DMS114 treated with DMSO at 0.1 percent for 48 hours (cell line): ENCODE measurements around the gene PHYKPL.
"Not testable (repeated sequence)": the region's sequence is repeated elsewhere in the genome, so short reads cannot be mapped to it uniquely, and the experiment has no call there.

ENCODE experiments used
- DNase-seq: peaks from one replicate; lab custom pipeline; 2025; ENCODE audit not compliant: unreplicated experiment; lab: John Stamatoyannopoulos, UW

Gene PHYKPL

DNA sequence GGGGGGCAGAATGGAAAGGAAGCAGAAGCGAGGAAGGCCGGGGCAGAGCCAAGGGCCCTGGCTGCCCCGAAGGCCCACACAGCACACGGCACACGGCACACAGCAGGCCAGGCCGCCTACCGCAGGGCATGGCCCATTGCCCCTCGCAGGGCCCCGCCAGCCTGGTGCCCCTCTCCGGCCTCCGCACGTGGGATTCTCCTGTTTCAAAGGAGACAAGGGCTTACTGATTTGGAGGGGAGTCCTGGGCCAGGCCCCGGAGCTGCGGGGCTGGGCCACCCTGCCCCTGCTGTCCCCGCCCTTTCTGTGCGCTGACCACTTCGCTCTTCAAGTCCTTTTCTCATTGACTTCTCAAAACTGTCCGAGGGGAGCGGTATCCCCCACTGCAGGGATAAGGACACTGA is 7.7 kb upstream of the PHYKPL start:
- no peak for DNase-seq

- not testable (repeated sequence) for DNase-seq
Measured at GRCh38 chr5:178239626-178240301, 7.2 kb upstream of the PHYKPL start.

DNA sequence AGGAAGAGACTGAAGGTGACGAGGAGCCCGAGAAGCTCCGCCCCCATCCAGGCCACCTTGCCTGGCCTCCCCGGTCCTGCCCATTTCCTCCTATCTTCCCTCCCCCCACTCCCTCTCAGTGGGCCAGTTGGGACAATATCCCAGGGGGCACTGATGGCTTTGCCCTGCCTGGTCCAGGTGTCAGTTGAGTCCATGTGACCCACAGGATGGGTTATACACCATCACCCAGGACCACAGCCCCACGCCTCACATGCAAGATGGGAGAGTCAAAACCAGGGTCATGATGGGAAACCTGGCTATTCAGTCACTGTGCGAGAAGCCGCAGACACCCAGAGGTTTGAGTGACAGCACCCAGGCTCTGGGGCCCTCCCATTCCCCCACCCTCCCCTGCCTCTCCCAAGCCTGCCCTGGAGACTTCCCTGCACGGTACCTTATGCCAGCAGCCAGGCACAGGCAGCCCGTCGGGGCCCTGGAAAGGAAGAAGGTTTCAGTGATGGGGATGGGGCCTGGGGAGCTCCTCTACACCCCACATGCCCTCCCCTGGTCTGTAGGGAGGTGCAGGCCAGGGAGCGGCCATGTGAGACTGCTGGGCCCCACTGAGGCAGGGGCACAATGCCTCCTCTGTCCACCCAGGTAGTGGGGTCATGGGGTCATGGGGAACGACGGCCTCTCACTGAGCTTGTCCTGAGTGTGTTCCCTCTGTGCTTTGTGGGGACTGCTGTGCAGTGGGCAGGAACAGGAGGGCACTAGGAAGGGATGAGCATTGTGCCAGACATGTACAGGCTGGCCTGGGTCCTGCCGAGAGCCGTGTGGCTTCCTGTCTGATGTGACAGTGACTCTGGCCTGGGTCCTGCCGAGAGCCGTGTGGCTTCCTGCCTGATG is 6.3 kb upstream of the PHYKPL start:
- no peak for DNase-seq

GRCh38 chr5:178238313-178238635 is 5.7 kb upstream of the PHYKPL start:
- no peak for DNase-seq

GRCh38 chr5:178237431-178238312 is 5.1 kb upstream of the PHYKPL start:
- DNase-seq: no peak

DNA sequence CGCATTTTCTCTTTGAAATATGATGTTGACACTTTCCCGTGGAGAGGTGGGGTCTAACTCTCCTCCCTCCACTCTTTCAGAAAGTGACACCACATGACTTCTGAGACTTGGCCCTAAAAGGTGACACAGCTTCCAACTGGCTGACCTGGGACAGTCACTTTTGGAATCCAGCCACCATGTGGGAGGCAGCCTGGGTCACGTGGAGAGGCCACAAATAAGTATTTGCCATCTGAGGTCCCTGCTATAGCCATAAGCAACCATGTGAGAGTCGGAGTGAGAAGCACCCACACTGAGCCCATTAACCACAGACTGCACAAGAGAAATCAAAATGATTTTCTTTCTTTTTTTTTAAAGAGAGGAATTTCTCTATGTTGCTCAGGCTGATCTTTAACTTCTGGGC is 4.1 kb upstream of the PHYKPL start:
- DNase-seq: no peak

- DNase-seq: no peak
Measured at GRCh38 chr5:178236126-178236525, 3.5 kb upstream of the PHYKPL start.

DNA sequence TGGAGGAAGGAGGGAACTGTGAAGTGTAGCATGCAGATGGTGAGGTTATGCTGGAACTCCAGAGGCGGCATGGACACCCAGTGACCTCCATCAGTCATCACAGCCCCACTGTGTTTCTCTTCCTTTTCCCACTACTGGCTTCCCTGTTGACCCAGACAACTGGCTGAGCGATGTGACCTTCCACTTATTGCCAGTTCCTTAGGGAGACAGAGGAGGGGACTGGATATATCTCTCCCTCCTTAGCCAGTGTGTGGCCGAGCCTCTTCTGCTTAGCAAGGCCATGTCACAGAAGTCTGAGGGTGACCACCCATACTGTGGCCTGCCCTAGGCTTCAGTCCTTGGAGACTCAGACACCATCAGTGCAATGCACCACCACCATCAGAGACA is 3.0 kb upstream of the PHYKPL start:
- DNase-seq: no peak

DNA sequence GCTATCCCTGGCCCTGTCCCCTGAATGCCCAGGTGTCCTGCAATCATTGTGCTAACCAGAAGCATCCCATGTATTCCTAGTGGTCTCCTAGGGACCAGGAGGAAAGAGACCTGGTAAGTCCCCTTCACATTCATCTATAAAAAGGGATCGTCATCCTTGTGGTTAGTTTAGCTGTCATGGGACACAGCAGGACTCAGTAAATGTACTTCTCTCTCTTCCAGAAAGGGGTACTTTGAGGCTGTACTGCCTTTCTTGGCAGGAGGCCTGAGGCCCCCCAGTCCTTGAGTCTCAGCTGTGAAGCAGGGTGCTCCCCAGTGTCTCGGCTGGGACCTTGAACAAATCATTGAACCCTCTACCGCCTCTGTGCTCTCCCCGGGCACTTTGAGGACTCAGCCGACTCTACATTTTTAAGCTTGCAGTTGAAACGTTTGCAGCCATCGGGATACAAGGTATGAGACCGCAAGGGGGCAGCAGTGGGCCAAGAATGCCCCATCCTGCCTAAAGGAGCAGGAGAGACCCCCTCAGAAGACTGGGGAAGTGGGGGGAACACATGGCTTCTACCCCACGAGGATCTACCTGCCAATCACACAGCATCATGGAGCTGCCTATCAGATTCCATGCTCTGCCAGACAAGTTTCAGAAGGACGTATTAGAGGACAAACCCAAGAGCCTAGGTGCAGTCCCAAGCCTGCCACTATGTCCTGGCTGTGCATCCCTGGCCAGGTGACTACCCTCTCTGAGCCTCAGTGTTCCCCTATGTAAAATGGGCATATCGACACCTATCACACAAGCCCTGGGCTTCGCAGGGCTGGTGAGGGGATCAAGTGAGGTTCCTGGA is 2.4 kb upstream of the PHYKPL start:
- peak; percentile 67 for DNase-seq

DNA sequence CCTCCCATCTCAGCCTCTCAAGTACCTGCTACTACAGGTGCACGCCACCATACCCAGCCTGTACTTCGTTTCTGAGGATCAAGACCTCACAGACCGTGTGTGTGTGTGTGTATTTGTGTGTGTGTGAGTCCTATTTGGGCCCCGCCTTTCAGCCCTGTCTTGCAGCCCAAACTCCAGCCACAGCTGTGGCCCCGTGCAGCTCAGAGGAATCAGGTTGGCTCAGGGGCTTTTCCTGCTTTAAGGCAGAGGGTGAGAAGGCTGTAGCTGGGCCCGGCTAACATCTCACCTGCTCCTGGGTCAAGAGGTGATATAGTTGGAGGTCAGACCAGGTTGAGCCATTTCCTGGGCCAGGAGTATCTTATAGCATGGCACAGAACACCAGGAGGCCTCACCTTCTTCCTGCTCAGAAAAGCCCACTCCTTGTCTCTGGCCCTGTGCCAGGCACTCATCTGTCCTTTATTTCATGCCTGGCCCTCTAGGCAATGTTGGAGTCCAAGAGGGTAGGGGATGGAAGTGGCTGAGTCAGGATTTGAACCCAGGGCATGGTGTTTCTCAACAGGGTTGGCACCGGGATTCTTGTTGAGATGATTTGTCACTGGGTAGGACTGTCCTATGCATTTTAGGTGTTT is 1.6 kb upstream of the PHYKPL start:
- DNase-seq: no peak

GRCh38 chr5:178232920-178233429 is 373 bp upstream of the PHYKPL start:
- DNase-seq: no peak

- no peak for DNase-seq
Measured at GRCh38 chr5:178231539-178232123, 971 bp downstream of the PHYKPL start.

- DNase-seq: no peak
Measured at GRCh38 chr5:178230879-178231538, 1.6 kb downstream of the PHYKPL start.

- no peak for DNase-seq
Measured at GRCh38 chr5:178229861-178230260, 2.7 kb downstream of the PHYKPL start.

- not testable (repeated sequence) for DNase-seq
Measured at GRCh38 chr5:178229111-178229510, 3.5 kb downstream of the PHYKPL start.

GRCh38 chr5:178228609-178229008 is 4.0 kb downstream of the PHYKPL start:
- DNase-seq: no peak

DNA sequence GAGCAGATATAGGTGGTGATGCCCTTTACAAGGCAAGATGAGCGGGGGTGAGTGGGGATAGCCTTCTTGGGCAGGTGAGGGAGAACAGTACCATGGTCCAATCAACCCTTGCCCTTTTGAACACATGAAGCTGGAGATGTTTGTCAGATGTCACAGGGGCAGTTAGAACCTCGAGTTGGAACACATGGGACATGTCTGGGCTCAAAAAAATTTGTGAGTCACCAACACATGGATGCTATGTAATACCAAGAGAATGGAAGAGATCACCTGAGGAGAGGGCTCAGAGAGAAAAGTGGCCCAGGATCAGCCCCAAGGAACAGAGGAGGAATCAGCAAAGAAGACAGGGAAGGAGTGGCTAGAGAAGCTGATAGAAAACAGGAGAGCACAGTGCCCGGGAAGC is 4.7 kb downstream of the PHYKPL start:
- no peak for DNase-seq

- no peak for DNase-seq
Measured at GRCh38 chr5:178227138-178227659, 5.4 kb downstream of the PHYKPL start.

- DNase-seq: no peak
Measured at GRCh38 chr5:178225174-178225573, 7.4 kb downstream of the PHYKPL start.
